GM12873 (cell line): ENCODE measurements around the gene TMPRSS11F.

Source experiments
- TF ChIP-seq, protein P1 (sequence below): IDR thresholded peaks from 2 replicates; pipeline ENCODE4 v1.5.1; 2012; ENCODE audit warnings: low read depth, mild to moderate bottlenecking, moderate library complexity, low read length, control low read depth; ENCODE audit not compliant: insufficient read depth; ENCODE audit errors: missing control alignments

Gene TMPRSS11F

DNA sequence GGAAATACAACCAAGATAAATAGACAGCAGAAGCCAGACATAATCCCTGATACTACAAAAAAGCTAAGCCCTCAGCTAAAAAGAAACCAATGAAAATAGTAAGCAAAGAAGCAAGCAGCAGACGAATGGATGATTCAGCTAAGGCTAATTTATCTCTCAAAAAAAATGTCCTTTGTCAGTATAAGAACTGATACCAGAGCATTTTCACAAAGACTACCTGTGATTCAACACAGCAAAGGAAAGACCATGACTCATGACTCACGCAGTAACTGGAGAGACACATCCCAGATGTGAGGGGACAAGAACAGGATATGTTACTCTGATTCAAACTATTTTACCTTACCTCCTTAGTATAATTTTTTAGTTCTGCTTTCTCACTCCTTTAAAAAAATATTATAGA, 22.7 kb upstream of the TMPRSS11F start:
- TF ChIP-seq, protein P1, sequence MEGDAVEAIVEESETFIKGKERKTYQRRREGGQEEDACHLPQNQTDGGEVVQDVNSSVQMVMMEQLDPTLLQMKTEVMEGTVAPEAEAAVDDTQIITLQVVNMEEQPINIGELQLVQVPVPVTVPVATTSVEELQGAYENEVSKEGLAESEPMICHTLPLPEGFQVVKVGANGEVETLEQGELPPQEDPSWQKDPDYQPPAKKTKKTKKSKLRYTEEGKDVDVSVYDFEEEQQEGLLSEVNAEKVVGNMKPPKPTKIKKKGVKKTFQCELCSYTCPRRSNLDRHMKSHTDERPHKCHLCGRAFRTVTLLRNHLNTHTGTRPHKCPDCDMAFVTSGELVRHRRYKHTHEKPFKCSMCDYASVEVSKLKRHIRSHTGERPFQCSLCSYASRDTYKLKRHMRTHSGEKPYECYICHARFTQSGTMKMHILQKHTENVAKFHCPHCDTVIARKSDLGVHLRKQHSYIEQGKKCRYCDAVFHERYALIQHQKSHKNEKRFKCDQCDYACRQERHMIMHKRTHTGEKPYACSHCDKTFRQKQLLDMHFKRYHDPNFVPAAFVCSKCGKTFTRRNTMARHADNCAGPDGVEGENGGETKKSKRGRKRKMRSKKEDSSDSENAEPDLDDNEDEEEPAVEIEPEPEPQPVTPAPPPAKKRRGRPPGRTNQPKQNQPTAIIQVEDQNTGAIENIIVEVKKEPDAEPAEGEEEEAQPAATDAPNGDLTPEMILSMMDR = no peak

DNA sequence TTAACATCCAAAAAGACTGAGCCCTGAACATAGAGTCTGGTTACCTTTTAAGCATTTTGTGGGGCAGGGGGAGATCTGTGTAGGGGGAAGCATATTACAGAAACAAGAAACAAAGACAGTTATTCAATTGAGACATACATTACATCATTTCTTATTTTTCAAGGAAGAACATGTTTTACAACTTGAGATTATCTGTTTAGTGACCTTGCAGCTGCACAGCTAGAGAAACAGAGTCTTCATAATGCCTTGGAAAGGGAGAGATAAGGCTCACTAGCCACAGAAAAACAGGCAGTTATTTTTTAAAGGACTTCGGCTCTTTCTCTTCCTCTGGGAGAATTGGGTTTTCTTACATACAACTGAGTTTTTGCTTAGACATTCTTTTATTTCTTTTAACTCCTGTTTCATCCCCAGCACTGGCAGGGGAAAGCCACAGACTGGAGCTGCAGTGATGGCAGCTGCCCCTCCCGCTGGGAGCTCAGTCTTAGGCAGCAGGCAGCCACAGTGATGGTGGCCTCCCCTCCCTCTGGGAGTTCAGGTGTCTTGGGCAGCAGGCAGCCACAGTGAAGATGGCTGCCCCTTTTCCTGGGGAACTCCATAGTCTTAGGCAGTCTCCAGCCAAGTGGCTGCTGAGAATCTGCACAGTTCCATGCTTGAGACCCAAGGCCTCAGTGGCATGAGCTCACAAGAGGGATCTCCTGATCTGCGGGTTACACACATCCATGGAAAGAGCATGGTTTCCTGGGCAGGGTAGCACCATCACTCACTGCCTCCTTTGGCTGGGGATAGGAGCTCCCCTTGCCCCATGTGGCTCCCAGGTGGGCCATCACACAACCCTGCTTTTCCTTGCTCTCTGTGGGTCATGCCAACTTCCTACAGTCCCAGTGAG, 19.4 kb upstream of the TMPRSS11F start:
- TF ChIP-seq, protein P1 = no peak

DNA sequence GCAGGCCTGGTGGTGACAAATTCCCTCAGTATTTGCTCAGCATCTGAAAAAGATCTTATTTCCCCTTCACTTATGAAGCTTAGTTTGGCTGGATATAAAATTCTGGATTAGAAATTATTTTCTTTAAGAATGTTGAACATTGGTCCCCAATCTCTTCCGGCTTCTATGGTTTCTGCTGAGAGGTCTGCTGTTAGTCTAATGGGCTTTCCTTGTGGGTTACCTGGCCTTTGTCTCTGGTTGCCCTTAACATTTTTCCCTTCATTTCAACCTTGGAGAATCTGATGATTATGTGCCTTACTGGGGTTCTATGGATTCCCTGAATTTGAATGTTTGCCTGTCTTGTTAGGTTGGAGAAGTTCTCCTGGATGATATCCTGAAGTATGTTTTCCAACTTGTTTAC, 17.4 kb upstream of the TMPRSS11F start:
- TF ChIP-seq, protein P1 = no peak

DNA sequence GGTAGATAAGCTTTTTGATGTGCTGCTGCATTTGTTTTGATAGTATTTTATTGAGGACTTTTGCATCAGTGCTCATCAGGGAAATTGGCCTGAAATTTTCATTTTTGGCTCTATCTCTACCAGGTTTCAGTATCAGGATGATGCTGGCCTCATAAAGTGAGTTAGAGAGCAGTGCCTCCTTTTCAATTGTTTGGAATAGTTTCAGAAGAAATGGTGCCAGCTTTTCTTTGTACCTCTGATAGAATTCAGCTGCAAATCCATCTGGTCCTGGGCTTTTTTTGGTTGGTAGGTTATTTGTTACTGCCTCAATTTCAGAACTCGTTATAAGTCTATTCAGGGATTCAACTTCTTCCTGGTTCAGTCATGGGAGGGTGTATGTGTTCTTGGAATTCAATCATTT, 15.6 kb upstream of the TMPRSS11F start:
- TF ChIP-seq, protein P1 = no peak

DNA sequence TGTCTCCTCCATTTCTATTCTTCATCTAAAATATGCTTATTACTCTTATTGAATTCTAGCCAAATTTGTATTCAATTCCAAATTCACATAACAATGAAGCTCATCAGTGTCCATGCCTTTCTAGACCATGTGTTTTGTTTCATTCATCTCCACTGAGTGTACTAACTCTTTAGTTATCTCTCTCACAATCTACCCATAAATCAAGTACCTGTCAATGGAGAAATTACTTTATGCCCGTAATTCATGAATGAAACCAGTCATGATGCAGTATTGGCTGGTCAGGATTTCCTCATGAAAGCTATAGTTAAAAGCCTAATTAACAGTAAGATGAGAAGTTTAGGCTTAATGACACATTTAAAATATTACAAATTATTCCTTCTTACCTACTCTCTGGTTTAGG, 12.2 kb upstream of the TMPRSS11F start:
- TF ChIP-seq, protein P1 = no peak

DNA sequence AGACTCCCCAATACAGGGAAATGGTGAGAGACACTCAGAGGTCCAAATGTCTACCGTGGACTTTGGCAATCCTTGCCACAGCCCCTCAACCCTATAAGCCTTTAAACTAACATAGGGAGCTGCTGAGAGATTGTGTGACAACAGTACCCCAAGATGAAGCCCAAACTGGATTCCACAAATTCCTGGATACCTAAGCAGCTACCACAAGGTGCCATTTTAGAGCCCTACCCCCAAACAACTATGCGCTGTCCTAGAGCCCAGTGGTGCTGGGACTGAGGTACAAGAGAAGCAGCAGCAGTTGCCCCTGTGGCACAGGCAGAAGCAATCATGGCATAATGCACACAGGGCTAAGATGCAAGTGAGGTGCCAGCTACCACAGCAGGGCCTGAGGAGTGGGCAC, 2.7 kb upstream of the TMPRSS11F start:
- TF ChIP-seq, protein P1 = no peak

DNA sequence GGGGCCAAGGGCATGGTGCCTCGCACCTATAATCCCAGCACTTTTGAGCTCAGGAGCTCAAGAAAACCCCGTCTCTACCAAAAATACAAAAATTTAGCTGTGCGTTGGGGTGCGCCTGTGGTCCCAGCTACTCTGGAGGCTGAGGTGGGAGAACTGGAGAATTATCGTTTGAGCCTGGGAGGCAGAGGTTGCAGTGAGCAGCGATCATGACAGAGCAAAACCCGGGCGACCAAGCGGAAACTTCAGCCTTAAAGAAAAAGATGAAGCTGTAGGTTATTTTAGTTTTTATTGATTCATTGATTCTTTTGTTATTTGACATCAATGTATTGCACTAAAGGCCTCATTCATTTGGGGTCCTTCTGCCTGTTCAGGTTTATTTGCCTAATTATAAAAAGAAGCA, 5.4 kb downstream of the TMPRSS11F start:
- TF ChIP-seq, protein P1 = no peak
